Measurements from ENCODE around the gene AQP3. TPM values are rescaled to one million over a fixed set of nuclear protein-coding genes. Genes with fewer than 3 reads are reported as not detected.
"Not testable (repeated sequence)": the region's sequence is repeated elsewhere in the genome, so short reads cannot be mapped to it uniquely, and the experiment has no call there.

Gene AQP3
- total RNA-seq, result 1 to 10 TPM; 5.5 to 8.4 TPM
- long read RNA-seq, donor 1, partial matches to known transcripts, result 0 of 1 reads
- long read RNA-seq, donor 1, other reads (novel, unspliced or antisense), result 0 of 1 reads
- long read RNA-seq, donor 2, transcript AQP3-201 (6 exons, 1,871 nt), result major isoform, 20 of 21 reads
- long read RNA-seq, donor 2, partial matches to known transcripts, result 0 of 21 reads
- long read RNA-seq, donor 2, other reads (novel, unspliced or antisense), result 0 of 21 reads

DNA sequence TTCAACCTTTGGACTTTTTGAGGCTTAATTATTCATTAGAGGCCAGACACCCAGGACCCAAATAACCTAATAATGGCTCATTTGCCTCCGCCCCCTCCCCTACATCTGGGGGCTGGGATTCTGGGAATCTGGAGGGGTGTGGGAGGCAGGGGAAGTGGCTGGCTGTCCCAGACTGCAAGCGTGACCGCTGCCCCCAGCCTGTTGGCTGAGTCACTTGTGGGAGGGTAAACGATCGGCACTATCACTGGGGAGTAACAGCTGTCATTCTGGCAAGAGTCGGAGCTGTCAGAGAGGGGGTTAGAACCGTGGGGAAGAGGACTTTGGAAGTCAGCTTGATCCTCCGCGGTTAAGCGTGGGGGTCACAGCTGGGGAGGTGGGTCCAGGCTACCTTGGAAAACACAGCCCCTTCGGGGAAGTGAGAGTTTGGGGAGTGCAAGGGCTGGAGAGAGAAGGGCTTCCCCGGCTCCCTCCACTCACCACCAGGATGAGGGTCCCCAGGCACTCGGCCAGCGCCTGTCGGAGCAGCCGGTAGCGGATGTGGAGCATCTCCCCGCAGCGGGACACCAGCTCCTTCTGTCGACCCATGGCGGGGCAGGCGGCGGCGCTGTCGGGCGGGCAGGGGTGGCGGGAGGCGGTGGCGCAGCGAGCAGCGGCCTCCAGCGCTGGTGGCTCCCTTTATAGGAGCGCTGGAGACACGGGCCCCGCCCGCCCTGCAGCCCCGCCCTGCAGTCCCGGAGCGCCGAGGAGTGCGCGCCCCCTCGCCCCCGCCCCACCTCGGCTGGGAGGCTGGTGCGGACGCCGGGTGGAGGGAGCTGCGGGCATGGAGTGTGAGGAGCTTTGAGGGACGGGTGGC, at the start of gene AQP3:
TSS of gene AQP3 (minus strand) at position 648 of the 853 bp plus-strand sequence. CDS start at position 585, 63 bp downstream.
- intact Hi-C loops (cut with DNase I), result no loop called here
- DNase-seq (ENCODE audit: low spot score), result peak; percentile 88

DNA sequence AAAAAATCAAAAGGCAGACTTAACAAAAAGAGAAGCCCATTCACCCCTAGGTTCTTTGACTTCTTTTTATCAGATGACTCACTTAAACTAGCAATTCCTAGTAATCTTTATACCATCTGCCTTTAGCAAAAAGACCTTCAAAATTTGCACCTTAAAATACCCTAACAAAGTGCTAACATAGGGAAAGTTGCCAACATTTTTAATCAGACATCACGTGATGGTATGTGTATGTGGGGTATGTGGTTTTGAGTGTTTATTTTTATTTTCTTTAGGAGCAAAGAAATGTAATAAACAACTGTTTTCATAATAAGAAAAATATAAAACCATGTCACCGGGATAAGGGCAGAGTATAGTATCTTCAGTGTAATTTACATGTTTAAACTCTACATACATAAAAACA, 46.4 kb upstream of the AQP3 start:
- intact Hi-C loops (cut with DNase I), result loop anchor here in 1 of 2 donors (5.0 kb wide), 1 partner anchor 148 kb away; no protein-coding TSS in a partner anchor
- DNase-seq (ENCODE audit: low spot score), result not testable (repeated sequence)

DNA sequence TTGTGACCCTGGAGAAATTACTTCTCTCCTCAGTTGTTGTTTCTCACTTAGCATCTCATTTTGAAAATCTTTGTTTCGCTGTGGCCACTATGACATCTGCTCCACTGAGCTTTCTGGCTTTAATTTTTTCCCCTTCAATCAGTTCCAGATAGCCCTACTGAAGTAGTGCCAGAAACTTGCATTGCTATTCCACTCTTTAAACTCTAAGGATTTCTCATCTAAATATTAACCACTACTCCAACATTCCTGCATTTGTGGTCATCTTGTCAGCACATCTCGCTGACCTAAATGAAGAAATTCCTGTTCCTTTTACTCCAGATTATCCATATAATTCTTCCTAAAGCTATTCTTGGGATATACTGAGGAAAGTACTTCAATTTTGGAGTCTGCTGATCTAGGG, 41.7 kb upstream of the AQP3 start:
- intact Hi-C loops (cut with DNase I), result no loop called here

DNA sequence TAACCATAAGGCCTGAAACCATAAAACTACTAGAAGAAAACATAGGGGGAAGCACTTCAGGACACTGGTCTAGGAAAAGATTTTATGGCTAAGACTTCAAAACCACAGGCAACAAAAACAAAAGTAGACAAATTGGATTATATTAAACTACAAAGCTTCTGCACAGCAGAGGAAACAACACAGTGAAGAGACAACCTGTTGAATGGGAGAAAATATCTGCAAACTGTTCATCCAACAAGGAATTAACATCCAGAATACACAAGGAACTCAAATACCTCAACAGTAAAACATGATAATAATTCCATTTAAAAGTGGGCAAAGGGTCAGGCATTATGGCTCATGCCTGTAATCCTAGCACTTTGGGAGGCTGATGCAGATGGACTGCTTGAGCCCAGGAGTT, 37.9 kb upstream of the AQP3 start:
- intact Hi-C loops (cut with DNase I); DNase-seq (ENCODE audit: low spot score): not testable (repeated sequence)

More for the DNA sequence above, 41.7 kb upstream of the AQP3 start:
- DNase-seq (ENCODE audit: low spot score), result no peak

DNA sequence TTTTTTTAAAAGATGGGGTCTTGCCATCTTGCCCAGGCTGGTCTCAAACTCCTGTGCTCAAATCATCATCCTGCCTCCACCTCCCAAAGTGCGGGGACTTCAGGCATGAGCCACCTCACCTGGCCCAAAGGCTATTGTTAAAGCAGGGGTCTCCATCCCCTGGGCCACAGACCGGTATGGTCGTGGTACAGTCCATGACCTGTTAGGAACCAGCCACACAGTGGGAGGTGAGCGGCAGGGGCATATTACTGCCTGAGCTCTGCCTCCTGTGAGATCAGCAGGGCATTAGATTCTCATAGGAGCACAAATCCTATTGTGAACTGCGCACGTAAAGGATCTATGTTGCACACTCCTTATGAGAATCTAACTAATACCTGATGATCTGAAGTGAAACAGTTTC, 33.6 kb upstream of the AQP3 start:
- intact Hi-C loops (cut with DNase I), result no loop called here
- DNase-seq (ENCODE audit: low spot score), result peak; percentile 16

DNA sequence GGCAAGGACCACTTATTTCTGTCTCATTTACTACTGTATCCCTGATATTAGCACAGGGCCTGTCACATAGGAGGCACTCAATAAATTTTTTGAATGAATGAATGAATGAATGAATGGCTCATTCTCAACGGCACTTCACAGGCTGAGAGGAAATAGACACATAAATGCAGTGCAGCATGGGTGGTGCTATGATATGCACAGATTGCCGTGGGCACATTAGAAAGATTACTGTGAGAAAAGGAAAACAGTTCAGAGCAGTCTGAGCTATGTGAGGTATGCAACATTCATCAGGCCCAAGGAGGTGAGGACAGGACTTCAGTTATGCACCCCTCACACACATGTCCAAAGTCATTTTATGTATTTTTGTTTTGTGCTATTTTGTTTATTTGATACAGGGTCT, 32.7 kb upstream of the AQP3 start:
- intact Hi-C loops (cut with DNase I), result no loop called here
- DNase-seq (ENCODE audit: low spot score), result no peak

DNA sequence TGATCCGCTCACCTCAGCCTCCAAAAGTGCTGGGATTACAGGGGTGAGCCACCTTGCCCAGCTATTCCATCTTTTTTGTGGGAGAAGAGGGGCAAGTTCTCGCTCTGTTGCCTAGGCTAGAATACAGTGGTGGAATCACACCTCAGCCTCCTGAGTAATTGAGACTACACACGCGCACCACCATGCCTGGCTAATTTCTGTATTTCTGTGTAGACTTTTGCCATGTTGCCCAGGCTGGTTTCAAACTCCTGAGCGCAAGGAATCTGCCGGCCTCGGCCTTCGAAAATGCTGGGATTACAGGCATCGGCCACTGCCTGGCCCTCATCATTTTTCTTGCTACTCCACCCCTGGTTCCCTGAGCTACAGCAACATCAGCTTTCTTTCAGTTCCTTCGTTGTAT, 29.1 kb upstream of the AQP3 start:
- peak; percentile 10 for DNase-seq (ENCODE audit: low spot score)
- intact Hi-C loops (cut with DNase I), result no loop called here

DNA sequence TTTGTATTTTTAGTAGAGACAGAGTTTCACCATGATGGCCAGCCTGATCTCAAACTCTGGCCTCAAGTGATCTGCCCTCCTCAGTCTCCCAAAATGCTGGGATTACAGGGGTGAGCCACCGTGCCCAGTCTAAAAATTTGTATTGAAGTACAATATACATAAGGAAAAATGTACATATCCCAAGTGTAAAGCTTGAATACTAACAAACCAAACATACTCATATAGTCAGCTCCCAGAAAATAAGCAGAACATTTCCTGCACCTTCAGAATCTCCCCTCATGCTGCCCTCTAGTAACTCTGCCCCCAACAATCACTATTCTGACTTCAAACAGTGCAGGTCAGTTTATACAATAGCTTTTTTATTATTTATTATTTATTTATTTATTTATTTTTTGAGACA, 28.0 kb upstream of the AQP3 start:
- peak; percentile 26 for DNase-seq (ENCODE audit: low spot score)
- intact Hi-C loops (cut with DNase I), result no loop called here

DNA sequence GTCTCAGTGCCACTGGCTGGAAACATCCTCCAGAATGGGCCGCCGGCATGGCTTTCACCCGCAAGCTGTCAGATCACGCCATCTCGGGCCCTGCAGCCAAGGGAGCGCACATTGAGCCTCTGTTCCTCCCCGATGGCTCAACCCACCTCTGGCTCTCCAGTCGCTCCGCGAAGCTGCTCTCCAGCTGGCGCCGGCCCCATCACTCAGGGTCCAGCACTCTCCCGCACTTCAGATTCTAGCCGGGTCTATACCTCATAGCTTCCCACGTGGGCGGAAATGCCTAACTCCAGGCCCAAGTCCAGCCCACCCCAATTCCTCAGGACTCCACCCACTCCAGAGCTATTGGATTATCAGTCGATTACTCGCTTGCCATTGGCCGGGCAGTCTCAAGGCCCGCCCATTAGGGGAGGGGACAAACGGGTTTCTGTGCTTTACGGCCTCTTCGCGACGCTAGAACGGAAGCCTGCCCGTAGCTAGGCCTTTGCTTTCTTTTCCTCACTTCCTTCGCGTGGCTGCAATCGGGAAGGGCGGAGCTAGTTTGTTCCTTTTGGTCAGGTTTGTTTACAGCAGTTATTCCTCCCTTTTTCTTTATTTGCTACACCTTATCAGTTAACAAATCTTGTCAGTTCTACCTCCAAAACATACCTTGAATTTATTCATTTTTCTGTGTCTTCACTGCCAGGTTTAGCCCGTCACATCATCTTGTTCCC, 26.4 kb upstream of the AQP3 start, which contains the start of gene NOL6:
TSS of gene NOL6 (minus strand) at position 282 of the 710 bp plus-strand sequence. CDS start at position 200, 82 bp downstream.
- intact Hi-C loops (cut with DNase I), result no loop called here

DNA sequence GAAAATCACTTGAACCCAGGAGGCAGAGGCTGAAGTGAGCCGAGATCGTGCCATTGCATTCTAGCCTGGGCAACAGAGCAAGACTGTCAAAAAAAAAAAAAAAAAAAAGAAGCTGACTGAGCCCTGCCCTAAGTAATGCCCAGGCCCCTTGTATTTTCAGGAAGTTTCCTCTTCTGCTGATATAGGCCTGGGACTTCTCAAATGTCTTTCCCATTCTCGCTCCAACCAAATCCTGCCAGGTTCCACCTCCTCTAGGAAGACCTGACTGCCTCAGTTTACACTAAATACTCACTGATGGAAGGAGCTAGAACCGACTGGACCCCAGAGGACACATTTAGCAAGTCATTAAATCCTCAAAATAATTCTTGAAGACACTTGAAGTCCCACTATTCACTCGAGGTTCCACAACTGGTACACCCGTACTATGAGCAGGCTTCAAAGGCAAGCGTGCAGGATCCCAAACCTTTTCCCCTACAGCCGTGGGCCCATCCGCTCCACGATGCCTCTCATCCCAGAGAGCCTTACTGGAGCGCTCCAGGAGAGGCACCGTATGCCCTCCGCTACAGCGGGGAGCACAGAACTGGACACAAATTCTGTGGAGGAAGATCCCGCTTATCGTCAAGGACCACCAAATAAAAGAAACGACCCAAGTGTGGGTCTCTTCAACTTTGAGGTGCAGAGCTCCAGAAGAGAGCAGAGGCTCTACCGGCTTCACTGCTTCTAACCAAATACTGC, 25.7 kb upstream of the AQP3 start:
- DNase-seq (ENCODE audit: low spot score), result peak; percentile 24
- intact Hi-C loops (cut with DNase I), result no loop called here

More for the DNA sequence above, 26.4 kb upstream of the AQP3 start, which contains the start of gene NOL6:
- DNase-seq (ENCODE audit: low spot score), result peak; percentile 98

DNA sequence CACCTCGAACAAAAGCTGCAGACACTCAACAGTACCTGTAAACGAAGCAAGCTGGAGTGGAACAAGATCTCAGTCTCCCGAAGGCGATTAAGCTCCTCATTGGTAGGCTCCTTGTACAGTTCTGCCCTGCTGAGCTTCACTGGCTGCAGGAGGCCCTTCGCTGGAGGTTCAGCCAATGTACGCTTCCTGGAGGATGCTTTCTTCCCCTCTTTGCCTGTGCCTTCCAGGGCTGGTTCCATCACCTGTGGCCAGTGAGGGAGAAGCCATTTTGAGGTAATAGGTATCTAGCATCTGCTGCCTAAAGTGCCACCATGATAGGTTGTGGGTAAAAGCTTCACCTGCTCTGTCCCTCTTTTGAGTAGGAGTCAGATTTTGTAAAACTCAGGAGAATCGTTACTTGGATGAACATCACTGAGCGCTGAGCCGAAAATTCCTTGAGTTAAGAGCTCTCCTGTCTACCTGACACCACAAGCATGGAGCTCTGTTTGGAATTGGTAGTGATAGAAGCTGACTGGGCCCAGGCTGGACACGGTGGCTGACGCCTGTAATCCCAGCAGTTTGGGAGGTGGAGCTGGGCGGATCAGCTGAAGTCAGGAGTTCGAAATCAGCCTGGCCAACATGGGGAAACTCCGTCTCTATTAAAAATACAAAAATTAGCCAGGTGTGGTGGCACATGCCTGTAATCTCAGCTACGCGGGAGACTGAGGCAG, 24.9 kb upstream of the AQP3 start:
- intact Hi-C loops (cut with DNase I), result no loop called here
- DNase-seq (ENCODE audit: low spot score), result peak; percentile 52

DNA sequence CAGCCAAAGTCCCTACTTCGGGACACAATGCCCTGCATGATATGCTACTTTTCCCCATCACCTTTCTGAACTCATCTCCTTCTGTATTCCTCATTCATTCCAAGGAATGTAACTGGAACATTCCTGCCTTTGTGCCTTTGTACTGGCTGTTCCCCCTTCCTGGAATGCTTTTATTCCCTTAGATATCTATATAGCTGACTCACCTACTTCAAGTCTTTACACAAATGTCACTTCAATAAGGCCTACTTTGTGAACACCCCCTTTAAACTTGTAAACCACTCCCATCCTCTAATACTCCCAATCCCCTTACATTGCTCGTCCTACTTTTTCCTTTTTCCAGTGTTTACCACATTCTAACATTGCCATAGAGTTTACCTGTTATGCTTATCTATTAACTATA, 24.0 kb upstream of the AQP3 start:
- intact Hi-C loops (cut with DNase I), result no loop called here
- no peak for DNase-seq (ENCODE audit: low spot score)

DNA sequence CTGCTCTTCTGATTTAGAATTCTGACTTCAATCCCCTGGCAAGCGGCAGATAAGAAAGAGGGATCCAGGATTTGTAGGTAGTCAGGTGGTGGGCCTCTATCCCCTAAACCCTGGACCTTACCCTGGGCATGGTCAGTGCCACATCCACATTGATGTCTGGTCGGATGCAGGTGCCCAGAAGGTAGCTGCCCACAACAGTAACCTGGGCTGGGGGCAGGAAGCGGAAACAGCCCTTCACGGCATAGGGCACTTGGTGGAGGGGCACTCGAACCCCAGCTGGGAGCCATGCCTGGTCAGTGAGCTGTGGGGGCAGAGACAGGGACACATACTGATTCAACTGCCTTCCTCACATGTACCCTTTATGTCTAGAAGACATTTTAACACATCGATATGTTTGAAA, 22.5 kb upstream of the AQP3 start:
- DNase-seq (ENCODE audit: low spot score), result peak; percentile 60
- intact Hi-C loops (cut with DNase I), result loop anchor here in 1 of 2 donors (10.0 kb wide), 1 partner anchor 95 kb away; no protein-coding TSS in a partner anchor

DNA sequence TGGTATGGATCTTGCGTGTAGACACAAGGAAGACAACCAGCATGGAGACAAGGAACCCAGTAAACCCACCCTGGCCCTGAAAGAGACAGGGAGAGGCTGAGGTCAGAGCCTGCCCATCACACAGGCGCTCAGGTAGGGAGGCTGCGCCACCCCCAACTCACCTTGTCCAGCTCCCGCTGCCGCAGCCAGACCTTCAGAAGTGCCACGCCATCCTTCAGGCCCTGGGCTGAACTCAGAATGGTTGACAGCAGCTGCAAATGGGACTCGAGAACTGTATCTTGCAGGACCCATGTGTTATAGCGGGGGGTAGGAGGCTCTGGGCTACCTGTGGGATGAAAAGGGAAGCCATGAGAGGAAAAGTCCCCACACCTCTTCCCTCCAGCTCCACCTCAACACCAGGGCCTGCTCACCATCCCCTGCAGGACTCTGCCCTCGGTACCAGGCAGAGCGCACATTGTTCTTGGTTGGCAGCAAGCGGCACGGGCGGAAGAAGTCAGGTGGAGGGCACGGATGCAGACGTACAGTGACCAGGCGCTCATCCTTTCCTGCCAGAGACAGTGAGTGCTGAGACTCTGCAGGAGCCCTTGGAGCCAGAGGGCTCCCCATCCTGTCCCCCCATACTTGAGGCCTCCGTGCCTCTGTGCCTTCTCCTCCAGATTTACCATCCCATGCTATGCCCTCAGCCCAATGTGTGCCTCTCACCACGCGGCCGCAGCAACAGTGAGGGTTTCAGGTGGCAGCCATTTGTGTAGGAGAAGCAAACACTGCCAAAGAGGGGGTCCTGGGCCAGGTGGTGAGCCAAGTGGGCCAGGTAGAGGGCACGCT, 21.6 kb upstream of the AQP3 start:
- intact Hi-C loops (cut with DNase I), result loop anchor here in 1 of 2 donors (10.0 kb wide), 1 partner anchor 94 kb away; no protein-coding TSS in a partner anchor
- DNase-seq (ENCODE audit: low spot score), result peak; percentile 50

DNA sequence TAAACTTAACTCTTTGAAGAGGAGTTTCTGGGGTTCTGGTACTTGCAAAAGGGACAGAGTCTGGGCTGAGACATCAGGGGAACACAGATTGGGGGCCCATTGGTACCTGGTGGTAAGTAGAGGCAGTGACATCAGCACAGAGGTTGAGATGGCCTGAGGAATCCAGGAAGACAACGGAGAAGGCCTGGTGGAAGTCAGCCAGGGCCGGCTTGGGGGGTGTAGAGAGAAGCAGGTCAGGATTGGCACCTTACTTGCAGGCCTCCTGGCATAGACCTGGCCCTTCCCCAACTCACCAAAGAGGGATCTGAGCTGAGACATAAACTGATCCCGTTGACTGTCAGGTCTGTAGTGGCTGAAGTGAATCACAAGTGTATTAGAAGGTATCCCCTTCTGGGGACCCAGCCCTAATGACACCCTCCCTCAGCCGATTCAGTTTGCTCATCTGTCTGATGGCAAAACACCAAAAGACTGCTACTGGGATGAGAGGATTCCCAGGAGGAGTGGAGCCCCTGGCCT, 20.9 kb upstream of the AQP3 start:
- peak; percentile 72 for DNase-seq (ENCODE audit: low spot score)

DNA sequence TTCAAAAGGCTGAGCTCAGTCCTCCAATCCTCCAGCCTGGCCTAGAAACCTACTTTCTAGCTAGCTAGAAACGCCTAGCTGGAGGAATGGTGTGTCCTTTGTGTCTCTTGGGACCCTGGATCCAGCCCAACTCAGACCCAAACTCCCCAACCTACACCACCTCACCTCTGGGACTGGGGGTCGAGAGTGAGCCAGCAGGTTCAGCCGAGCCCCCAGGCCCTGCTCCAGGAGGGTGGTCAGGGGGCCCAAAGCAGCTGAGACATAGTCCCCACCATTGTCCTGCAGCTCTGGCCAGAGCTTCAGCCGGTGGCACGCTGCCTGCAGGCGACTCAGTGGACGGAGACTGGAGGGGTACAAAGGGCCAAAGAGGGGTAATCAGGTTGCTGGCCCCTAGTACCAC, 20.1 kb upstream of the AQP3 start:
- peak; percentile 55 for DNase-seq (ENCODE audit: low spot score)
- intact Hi-C loops (cut with DNase I), result loop anchor here in 1 of 2 donors (10.0 kb wide), 1 partner anchor 93 kb away; no protein-coding TSS in a partner anchor

More for the DNA sequence above, 20.9 kb upstream of the AQP3 start:
- intact Hi-C loops (cut with DNase I), result loop anchor here in 1 of 2 donors (10.0 kb wide), 1 partner anchor 93 kb away; no protein-coding TSS in a partner anchor

Measured in posterior vena cava (tissue), 2 donors.